Measurements from ENCODE around the gene CFAP99. TPM values are rescaled to one million over a fixed set of nuclear protein-coding genes. Genes with fewer than 3 reads are reported as not detected.

CFAP99 gene
- total RNA-seq, 1 donor from 2014 or later = not detected

DNA sequence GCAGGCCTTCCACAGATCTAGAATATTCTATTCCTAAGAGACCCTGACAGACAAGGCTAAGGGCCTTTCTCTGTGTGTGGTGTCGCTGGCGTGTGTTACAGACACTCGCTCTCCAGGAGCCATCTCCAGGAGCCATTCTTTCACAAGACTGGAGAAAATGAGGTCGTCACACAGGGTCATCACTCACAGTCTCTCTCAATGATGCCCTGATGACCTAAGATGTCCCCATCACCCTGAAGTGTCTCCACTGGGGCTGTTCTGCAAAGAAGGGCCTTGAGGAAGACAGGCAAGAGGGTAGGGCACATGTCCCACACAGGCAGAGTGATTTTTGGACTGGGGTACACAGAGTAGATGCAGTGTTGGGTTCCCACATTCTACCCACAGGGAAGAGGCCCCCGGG lies 35.0 kb upstream of the CFAP99 start:
- no peak overlapping the region for H3K4me3 Mint-ChIP-seq (ENCODE audit: low read depth)
- DNase-seq (ENCODE audit: low spot score) = no peak
- H3K4me1 Mint-ChIP-seq (ENCODE audit: low read depth) = peaks cover 4% of the 10 kb centered on the region
- H3K27me3 Mint-ChIP-seq (ENCODE audit: low read depth) = no peaks in the 10 kb centered on the region
- H3K36me3 Mint-ChIP-seq (ENCODE audit: low read depth) = no peaks in the 10 kb centered on the region
- intact Hi-C loops (cut with micrococcal nuclease) = no loop called here
- H3K27ac Mint-ChIP-seq = no peak overlapping the region
- H3K9me3 Mint-ChIP-seq = no peaks in the 10 kb centered on the region

DNA sequence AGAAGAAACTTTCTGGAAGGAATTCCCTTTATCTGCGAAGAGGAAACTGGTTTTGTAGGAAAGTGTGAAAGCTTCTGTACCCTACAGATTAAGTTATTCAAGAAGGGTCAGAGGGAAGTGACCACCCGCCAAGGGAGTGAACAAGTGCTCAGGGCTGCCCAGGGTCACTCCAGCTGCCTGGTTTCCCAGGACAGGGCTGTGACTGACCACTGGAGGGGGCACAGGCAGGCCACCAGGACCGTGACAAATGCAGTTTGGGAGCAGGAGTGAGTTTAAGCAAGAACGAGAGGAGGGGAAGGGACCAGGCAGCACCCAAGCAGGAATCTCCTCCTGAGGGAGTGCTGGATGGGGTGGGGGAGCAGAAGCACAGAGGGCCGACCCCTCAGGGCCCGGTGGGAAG lies 34.5 kb upstream of the CFAP99 start:
- H3K27ac Mint-ChIP-seq = no peak overlapping the region
- peaks cover 4% of the 10 kb centered on the region for H3K4me1 Mint-ChIP-seq (ENCODE audit: low read depth)
- H3K27me3 Mint-ChIP-seq (ENCODE audit: low read depth) = no peaks in the 10 kb centered on the region
- no peak for DNase-seq (ENCODE audit: low spot score)
- H3K4me3 Mint-ChIP-seq (ENCODE audit: low read depth) = no peak overlapping the region
- no peaks in the 10 kb centered on the region for H3K36me3 Mint-ChIP-seq (ENCODE audit: low read depth)
- intact Hi-C loops (cut with micrococcal nuclease) = no loop called here
- no peaks in the 10 kb centered on the region for H3K9me3 Mint-ChIP-seq

DNA sequence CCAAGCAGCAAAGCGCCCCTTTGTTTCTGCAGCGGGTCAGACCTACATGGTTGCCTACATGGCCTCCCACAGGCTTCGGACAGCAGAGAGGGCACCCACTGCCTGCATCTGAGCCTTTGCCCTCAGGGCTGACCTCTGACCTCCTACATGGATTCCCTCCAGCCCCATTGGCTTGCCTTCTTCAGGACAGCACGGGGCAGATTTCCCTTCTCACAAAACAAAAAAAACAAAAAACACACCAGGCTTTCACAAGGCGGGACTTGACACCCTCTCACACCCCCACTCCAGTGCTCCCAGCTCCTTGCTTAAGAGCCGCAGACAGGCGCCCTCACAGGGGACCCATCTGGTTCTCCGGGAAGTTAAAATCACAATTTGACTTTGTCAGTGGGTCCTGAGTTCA lies 33.2 kb upstream of the CFAP99 start:
- Mint-ChIP-seq H3K36me3 (ENCODE audit: low read depth) (no peaks in the 10 kb centered on the region), H3K9me3 (no peaks in the 10 kb centered on the region), H3K4me1 (ENCODE audit: low read depth) (peaks cover 4% of the 10 kb centered on the region), H3K27me3 (ENCODE audit: low read depth) (no peaks in the 10 kb centered on the region), H3K27ac (no peak overlapping the region), H3K4me3 (ENCODE audit: low read depth) (no peak overlapping the region)
- intact Hi-C loops (cut with micrococcal nuclease) = no loop called here
- no peak for DNase-seq (ENCODE audit: low spot score)

DNA sequence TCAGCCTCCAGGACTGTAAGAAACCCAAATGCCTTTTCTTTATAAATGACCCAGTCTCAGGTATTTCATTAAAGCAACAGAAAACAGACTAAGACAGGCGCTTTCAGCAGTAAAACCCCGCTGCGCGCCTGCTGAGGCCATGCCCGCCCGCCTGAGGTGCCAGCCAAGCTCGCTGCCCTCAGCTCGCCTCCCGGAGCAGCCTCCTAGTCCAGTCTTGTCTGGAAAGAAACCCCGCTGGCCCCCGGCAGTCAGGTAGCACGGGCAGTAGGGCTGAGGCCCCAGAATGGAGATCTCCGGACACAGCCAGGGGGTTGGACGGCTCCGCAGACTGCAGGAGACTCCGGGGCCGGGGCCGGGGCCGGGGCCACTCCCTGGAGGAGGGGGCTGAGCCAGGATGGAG lies 32.0 kb upstream of the CFAP99 start:
- H3K4me1 Mint-ChIP-seq (ENCODE audit: low read depth) = peaks cover 4% of the 10 kb centered on the region
- no peak overlapping the region for H3K27ac Mint-ChIP-seq
- H3K9me3 Mint-ChIP-seq = no peaks in the 10 kb centered on the region
- H3K36me3 Mint-ChIP-seq (ENCODE audit: low read depth) = no peaks in the 10 kb centered on the region
- H3K4me3 Mint-ChIP-seq (ENCODE audit: low read depth) = no peak overlapping the region
- DNase-seq (ENCODE audit: low spot score) = no peak
- peaks cover 5% of the 10 kb centered on the region for H3K27me3 Mint-ChIP-seq (ENCODE audit: low read depth)
- intact Hi-C loops (cut with micrococcal nuclease) = no loop called here

DNA sequence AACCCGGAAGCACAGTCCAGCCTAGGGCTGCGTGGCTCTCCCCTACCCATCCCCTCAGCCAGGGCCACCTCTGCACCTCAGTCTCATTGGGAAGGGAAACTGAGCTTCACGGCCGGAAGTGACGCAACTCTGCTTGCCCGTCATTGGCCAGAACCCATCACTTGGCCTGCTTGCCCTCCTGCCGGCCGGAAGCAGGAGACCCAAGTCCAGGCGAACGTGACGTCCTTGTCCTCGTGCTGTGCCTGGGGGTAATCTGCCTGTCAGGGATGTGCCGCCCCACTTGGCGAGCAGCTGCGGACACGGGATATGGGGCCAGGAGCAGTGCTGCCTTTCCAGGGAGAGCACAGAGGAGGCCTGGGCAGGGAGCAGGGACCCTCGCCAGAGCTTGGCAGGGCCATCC lies 31.5 kb upstream of the CFAP99 start:
- Mint-ChIP-seq H3K27ac (no peak overlapping the region), H3K9me3 (no peaks in the 10 kb centered on the region), H3K27me3 (ENCODE audit: low read depth) (peaks cover 7% of the 10 kb centered on the region), H3K4me1 (ENCODE audit: low read depth) (peaks cover 4% of the 10 kb centered on the region), H3K4me3 (ENCODE audit: low read depth) (no peak overlapping the region), H3K36me3 (ENCODE audit: low read depth) (no peaks in the 10 kb centered on the region)
- DNase-seq (ENCODE audit: low spot score) = no peak
- intact Hi-C loops (cut with micrococcal nuclease) = no loop called here

DNA sequence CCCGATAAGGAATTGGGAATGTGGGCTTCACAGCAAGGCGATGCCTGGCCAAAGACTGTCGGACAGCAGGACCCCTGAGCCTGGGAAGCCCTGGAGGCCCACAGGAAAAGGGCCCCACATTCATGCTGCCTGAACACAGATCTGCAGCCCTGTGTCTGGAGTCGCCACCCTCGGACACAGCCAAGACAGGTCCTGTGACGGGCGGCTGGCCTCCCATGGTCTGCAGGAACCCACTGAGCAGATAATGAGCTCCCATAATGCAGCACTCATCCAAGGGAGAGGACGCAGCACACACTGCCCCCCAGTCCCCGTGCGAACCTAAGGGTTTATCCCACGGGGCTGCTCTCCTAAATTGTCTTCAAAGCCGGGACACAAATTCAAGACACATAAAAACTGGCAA lies 30.9 kb upstream of the CFAP99 start:
- no peaks in the 10 kb centered on the region for H3K36me3 Mint-ChIP-seq (ENCODE audit: low read depth)
- intact Hi-C loops (cut with micrococcal nuclease) = no loop called here
- no peak for DNase-seq (ENCODE audit: low spot score)
- no peak overlapping the region for H3K27ac Mint-ChIP-seq
- no peak overlapping the region for H3K4me3 Mint-ChIP-seq (ENCODE audit: low read depth)
- H3K9me3 Mint-ChIP-seq = no peaks in the 10 kb centered on the region
- peaks cover 4% of the 10 kb centered on the region for H3K4me1 Mint-ChIP-seq (ENCODE audit: low read depth)
- H3K27me3 Mint-ChIP-seq (ENCODE audit: low read depth) = peaks cover 10% of the 10 kb centered on the region

DNA sequence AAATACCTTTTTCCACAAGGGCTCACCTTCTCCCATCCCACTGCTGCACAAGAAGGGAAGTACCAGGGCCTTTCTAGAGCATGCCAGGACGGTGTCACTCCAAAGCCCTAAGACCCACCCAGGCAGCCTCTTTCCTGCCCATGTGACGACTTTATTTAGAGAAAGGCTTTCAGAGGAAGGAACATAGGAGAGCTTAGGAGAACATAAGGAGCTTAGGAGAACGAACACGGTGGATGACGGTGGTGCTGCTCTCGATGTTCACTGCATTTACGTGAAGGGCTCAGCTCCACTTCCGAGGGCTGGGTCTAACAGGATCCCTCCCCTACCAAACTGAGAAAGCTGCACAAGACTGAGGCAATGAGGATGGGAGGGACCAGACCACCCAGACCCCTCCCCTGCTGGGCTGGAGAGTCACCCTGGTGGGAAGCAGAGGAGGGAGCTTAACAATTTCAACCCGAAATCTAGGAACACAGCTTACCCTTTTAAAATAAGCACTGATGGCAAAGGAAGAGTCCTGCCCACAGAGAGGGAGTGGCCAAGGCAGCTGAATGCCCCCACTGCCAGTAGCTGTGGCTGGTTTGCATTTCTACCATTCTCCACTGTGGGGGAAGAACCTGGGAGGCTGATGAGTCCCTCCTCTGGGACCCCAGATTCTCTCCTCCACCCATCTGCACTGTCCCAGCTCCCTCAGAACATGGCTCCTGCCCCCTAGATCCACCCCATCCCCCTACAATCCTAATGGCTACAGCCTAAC lies 30.1 kb upstream of the CFAP99 start:
- Mint-ChIP-seq H3K27me3 (ENCODE audit: low read depth) (peaks cover 13% of the 10 kb centered on the region), H3K4me3 (ENCODE audit: low read depth) (no peak overlapping the region), H3K36me3 (ENCODE audit: low read depth) (no peaks in the 10 kb centered on the region), H3K4me1 (ENCODE audit: low read depth) (peaks cover 3% of the 10 kb centered on the region), H3K9me3 (no peaks in the 10 kb centered on the region), H3K27ac (no peak overlapping the region)
- no peak for DNase-seq (ENCODE audit: low spot score)
- intact Hi-C loops (cut with micrococcal nuclease) = no loop called here

DNA sequence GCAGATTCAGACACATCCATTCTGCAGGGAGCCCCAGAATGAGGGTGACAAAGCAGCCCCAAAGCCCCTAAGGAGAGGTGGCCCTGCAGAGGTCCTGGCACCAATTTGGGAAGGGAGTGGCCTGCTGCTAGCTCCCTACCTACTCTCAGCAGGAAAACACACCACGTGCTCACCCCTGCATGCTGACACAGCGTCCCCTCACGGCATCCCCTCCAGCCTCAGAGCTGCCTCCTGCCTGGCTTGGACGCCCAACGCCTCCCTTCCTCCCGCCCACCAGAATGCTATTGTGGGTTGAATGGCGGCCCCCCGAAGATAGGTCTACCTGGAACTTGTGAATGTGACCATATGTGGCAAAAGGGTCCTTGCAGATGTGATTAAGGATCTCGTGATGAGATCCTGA lies 29.1 kb upstream of the CFAP99 start:
- DNase-seq (ENCODE audit: low spot score) = no peak

DNA sequence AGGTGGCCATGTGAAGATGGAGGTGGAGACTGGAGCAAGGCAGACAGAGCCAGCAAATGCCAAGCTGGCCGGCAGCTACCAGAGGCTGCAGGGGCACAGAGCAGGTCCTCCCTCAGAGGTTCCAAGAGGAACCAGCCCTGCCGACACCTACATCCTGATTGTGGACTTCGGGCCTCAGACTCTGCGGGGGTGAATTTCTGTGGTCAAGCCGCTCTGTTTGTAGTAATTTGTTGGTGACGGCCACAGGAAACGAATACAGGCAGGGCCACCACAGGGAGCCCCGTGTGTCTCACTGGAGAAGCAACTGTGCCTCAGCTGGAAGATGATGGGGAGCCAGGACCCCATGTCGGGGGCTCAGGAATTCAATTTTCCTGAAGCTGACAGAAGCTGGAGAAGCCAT lies 28.6 kb upstream of the CFAP99 start:
- no peaks in the 10 kb centered on the region for H3K9me3 Mint-ChIP-seq
- peaks cover 18% of the 10 kb centered on the region for H3K27me3 Mint-ChIP-seq (ENCODE audit: low read depth)
- H3K36me3 Mint-ChIP-seq (ENCODE audit: low read depth) = no peaks in the 10 kb centered on the region
- no peak overlapping the region for H3K27ac Mint-ChIP-seq
- peaks cover 10% of the 10 kb centered on the region for H3K4me1 Mint-ChIP-seq (ENCODE audit: low read depth)
- intact Hi-C loops (cut with micrococcal nuclease) = no loop called here
- DNase-seq (ENCODE audit: low spot score) = no peak
- no peak overlapping the region for H3K4me3 Mint-ChIP-seq (ENCODE audit: low read depth)

More for the DNA sequence above, 29.1 kb upstream of the CFAP99 start:
- intact Hi-C loops (cut with micrococcal nuclease) = no loop called here
- no peak overlapping the region for H3K4me3 Mint-ChIP-seq (ENCODE audit: low read depth)
- H3K36me3 Mint-ChIP-seq (ENCODE audit: low read depth) = no peaks in the 10 kb centered on the region
- no peak overlapping the region for H3K27ac Mint-ChIP-seq
- no peaks in the 10 kb centered on the region for H3K9me3 Mint-ChIP-seq
- peaks cover 10% of the 10 kb centered on the region for H3K4me1 Mint-ChIP-seq (ENCODE audit: low read depth)
- peaks cover 18% of the 10 kb centered on the region for H3K27me3 Mint-ChIP-seq (ENCODE audit: low read depth)

DNA sequence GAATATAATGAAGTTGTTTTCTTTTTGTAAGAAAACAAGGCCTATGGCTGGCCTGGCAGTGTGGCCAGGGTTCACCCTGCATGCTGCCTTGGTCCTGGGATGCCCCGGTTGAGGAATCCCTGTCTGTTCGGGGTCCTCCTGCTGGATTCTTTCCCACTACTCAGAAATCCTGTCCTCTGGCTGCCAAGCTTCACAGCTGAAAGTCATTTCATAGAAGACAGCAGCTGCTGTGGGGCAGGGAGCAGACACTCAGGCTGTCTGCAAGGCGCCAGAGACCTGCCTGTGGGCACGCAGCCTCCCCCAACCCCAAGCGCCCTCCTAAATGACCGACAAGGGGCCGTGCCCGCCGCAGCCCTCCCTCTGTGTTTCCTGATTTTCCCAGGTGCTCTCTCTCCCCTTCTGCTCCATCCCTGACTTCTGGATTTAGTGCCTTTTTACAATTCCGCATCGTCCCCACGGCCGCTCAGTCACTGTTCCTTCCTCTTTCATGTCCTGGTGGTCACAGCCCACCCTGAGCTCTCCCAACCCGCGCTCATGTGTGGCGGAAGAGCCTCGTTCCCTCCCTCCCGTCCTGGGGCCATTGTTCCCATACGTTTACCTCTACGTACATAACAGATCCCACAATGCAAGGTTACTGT lies 27.9 kb upstream of the CFAP99 start:
- Mint-ChIP-seq H3K4me1 (ENCODE audit: low read depth) (peaks cover 10% of the 10 kb centered on the region), H3K9me3 (no peaks in the 10 kb centered on the region), H3K27ac (no peak overlapping the region), H3K36me3 (ENCODE audit: low read depth) (no peaks in the 10 kb centered on the region), H3K4me3 (ENCODE audit: low read depth) (no peak overlapping the region), H3K27me3 (ENCODE audit: low read depth) (peaks cover 18% of the 10 kb centered on the region)
- DNase-seq (ENCODE audit: low spot score) = no peak
- intact Hi-C loops (cut with micrococcal nuclease) = no loop called here

DNA sequence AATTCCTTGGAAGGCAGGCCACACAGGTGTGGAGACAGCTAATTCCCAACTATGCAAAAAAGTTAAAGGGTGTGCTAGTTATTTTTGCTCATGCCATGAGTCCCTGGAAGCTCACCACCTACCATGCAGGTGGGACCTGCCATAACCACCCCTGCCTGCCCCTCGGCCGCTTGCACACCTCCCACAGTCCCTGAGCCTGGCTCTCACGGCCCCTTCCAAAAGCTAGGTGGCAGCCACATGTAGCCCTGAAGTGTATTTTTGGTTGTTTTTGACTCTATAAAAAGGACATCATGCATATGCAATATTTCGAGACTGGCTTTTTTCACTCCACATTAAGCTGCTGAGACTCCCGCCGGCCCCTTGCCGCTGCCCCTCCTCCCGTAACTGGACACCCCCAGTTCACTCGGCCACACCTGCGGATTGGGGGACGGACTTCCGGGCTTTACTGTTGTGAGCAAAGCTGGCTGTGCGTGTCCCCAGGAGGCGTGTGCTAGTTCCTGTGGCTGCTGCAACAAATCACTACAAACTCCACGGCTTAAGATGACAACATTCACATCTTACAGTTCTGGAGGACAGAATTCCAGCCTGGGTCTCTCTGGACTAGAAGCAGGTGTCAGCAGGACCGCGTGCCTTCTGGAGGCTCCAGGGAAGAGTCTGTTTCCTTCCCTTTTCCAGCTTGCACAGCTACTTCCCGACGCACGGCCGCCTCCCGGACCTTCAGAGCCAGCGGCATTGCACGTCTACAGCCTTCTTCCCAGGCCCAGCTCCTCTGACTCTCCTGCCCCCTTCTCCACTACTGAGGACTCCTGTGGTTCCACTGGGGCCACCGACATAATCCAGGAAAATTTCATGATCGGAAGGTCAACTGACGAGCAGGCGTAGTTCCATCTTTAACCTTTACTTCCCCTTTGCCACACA lies 25.1 kb upstream of the CFAP99 start:
- intact Hi-C loops (cut with micrococcal nuclease) = no loop called here
- Mint-ChIP-seq H3K36me3 (ENCODE audit: low read depth) (no peaks in the 10 kb centered on the region), H3K4me1 (ENCODE audit: low read depth) (peaks cover 12% of the 10 kb centered on the region), H3K4me3 (ENCODE audit: low read depth) (no peak overlapping the region), H3K27me3 (ENCODE audit: low read depth) (peaks cover 18% of the 10 kb centered on the region), H3K27ac (no peak overlapping the region), H3K9me3 (no peaks in the 10 kb centered on the region)
- no peak for DNase-seq (ENCODE audit: low spot score)

DNA sequence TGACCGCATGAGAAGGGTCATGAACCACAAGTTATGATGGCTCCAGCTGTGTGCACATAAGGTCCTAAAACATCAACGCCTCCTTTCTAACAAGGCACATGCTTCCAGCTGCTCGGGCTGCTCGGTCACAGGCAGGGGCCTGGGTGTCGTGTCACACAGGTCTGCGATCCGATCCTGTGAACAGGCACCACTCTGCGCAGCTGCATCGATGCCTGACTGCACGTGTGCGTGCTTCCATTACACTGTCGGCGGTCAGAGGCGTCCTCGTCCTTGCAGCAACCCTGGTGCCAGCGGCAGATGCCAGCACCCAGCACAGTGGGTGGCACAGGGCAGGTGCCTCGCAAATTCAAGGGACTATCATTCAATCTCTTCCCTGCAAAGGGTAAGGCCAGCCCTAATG lies 24.2 kb upstream of the CFAP99 start:
- Mint-ChIP-seq H3K4me3 (ENCODE audit: low read depth) (no peak overlapping the region), H3K36me3 (ENCODE audit: low read depth) (no peaks in the 10 kb centered on the region), H3K27ac (no peak overlapping the region), H3K4me1 (ENCODE audit: low read depth) (peaks cover 12% of the 10 kb centered on the region), H3K27me3 (ENCODE audit: low read depth) (peaks cover 18% of the 10 kb centered on the region), H3K9me3 (no peaks in the 10 kb centered on the region)
- intact Hi-C loops (cut with micrococcal nuclease) = no loop called here
- DNase-seq (ENCODE audit: low spot score) = no peak

DNA sequence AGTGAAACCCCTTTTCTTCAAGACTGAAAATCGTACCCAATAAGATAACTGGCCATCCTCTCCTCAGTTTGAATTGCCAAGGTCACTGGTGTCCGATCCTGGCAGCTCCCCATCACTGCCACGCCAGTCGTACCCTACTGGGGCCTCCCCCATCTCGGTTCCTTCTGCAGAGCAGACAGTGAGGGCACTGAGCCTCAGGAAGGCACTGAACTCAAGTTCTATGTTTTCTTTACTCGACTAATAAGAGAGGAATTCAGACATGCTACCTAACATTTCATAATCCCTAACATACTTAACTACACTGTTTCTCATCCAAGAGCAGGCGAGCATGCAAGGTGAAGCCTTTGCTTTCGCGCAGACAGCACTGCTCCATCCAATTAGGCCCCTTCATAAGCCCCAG lies 23.7 kb upstream of the CFAP99 start:
- DNase-seq (ENCODE audit: low spot score) = no peak
- Mint-ChIP-seq H3K27ac (no peak overlapping the region), H3K4me3 (ENCODE audit: low read depth) (no peak overlapping the region), H3K4me1 (ENCODE audit: low read depth) (peaks cover 12% of the 10 kb centered on the region), H3K36me3 (ENCODE audit: low read depth) (no peaks in the 10 kb centered on the region), H3K27me3 (ENCODE audit: low read depth) (peaks cover 18% of the 10 kb centered on the region), H3K9me3 (no peaks in the 10 kb centered on the region)
- intact Hi-C loops (cut with micrococcal nuclease) = no loop called here

Data from activated T-helper 2 cell treated with anti-CD3 and anti-CD28 coated beads, Interferon-gamma antibody, Interleukin-2, Interleukin-4, amounts not matched to agents 10 μg/mL and 5 μg/mL and 100 μg/mL, durations not matched to agents 14 hours and 24 hours and 36 hours (primary cell).